Thyroid gland (tissue), 4 donors: ENCODE data around the gene ITGB1BP1.

ENCODE experiments used
- POLR2A ChIP-seq, 2 donors: fragments of 450-650 bp; IDR thresholded peaks; one replicate each; pipeline ENCODE4 v1.6.1; 2017; ENCODE audit warnings: antibody characterized with exemption in 2 of 2, mild to moderate bottlenecking in 2 of 2, moderate library complexity in 1 of 2
- TF ChIP-seq, protein P1 (sequence below), 6 experiments: fragments of 200-600 bp in 3 of 6; fragments of 450-650 bp in 3 of 6; sonication (generic) in 3 of 6; IDR thresholded peaks; one replicate each; pipeline ENCODE4 v1.5.1; 2016 to 2019; ENCODE audit warnings: antibody characterized with exemption in 6 of 6, mild to moderate bottlenecking in 2 of 6, inconsistent platforms in 1 of 6, moderate library complexity in 1 of 6

DNA sequence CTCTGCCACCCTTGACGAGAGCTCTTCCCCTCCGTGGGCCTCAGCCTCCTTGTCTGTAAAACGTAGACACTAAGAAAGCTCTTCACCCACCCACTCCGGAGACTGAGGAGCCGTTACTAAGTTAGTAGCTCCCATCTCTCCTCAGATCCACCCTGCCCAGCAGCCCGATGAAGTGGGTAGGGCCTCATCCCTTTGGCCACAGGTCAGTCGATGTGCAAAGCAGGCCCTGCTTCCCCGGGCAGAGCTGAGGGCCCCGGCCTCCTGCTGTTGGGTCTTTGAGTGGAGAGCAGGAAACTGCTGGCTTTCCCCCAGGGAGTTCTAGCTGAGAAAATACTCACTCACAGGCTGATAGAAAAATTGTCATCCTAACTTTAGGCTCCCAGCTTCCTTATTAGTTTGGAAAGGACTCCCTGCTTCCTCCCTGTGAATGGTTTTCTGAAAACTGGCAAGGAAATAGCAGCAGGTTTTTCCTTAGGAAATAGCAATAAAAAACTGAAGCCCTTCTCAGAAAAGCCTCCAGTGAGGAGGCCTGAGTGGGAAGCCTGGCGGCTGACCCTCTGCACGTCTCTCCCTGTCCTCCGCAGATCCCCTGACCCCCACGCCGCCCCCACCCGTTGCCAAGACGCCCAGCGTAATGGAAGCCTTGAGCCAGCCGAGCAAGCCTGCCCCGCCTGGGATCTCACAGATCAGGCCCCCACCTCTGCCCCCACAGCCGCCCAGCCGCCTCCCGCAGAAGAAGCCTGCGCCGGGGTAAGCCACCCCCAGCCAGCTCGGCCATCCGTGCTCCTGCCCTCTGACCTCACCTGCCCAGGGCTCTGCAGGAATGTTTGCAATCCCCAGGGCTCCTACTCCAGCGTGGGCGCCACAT lies 30.2 kb downstream of the ITGB1BP1 start:
- TF ChIP-seq POLR2A (IDR thresholded peaks at IDR 0.05), result no peak
- TF ChIP-seq, protein P1, sequence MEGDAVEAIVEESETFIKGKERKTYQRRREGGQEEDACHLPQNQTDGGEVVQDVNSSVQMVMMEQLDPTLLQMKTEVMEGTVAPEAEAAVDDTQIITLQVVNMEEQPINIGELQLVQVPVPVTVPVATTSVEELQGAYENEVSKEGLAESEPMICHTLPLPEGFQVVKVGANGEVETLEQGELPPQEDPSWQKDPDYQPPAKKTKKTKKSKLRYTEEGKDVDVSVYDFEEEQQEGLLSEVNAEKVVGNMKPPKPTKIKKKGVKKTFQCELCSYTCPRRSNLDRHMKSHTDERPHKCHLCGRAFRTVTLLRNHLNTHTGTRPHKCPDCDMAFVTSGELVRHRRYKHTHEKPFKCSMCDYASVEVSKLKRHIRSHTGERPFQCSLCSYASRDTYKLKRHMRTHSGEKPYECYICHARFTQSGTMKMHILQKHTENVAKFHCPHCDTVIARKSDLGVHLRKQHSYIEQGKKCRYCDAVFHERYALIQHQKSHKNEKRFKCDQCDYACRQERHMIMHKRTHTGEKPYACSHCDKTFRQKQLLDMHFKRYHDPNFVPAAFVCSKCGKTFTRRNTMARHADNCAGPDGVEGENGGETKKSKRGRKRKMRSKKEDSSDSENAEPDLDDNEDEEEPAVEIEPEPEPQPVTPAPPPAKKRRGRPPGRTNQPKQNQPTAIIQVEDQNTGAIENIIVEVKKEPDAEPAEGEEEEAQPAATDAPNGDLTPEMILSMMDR (IDR thresholded peaks at IDR 0.05), result no peak
